HCT116 (cell line): Measurements from ENCODE around the gene PNPLA5. TPM values are rescaled to one million over a fixed set of nuclear protein-coding genes. Genes with fewer than 3 reads are reported as not detected.

Experiments used
- ATAC-seq: fragments of 200-7000 bp; cut with Tn5 transposase; 2 replicates; pipeline ENCODE4 v1.9.1; 2020; ENCODE audit warnings: mild to moderate bottlenecking, moderate library complexity
- BruUV-seq: library from RNA; stranded (reverse); fragments of 400-500 nt; replicated peaks from 2 replicates; lab custom pipeline; 2021; lab: Mats Ljungman, UMichigan
- CTCF ChIA-PET: fragments of 300-600 bp; sonication (Branson Sonifier 250); formaldehyde crosslinking; loops from one replicate; lab custom pipeline; 2021; ENCODE audit warnings: antibody characterized with exemption; lab: Charles Lee
- POLR2A ChIA-PET: fragments of 300-600, 350-600 bp; sonication (Branson Sonifier 250); formaldehyde crosslinking; loops from one replicate; lab custom pipeline; 2021; ENCODE audit warnings: antibody characterized with exemption; lab: Charles Lee
- RAD21 ChIA-PET, 2 experiments: fragments of 300-600 bp; sonication (Branson Sonifier 250); formaldehyde crosslinking; loops; one replicate each; lab custom pipeline; 2023; ENCODE audit warnings: low total read pairs in 2 of 2; ENCODE audit not compliant: uncharacterized antibody in 2 of 2, unreplicated experiment in 2 of 2, low non-redundant PET in 1 of 2; lab: Charles Lee
- DNase-seq: peaks from one replicate; pipeline ENCODE4 v3.0.0-alpha.2; 2010; ENCODE audit warnings: low read depth, low spot score
- H2AFZ ChIP-seq: fragments of 200-600 bp; shearing (Covaris generic), sonication (generic); 2 replicates; pipeline ENCODE4 v1.6.1; 2017; ENCODE audit warnings: low read depth, mixed run types, mixed read lengths, antibody characterized with exemption, low read length; ENCODE audit not compliant: poor library complexity, severe bottlenecking
- H3K27ac ChIP-seq: 2 replicates; pipeline ENCODE4 v1.5.1; 2012; ENCODE audit warnings: low read depth, low read length
- H3K27me3 ChIP-seq: fragments of 200-600 bp; sonication (generic); 2 replicates; pipeline ENCODE4 v1.6.1; 2016; ENCODE audit warnings: mixed run types, low read length, mixed read lengths; ENCODE audit not compliant: insufficient read depth
- H3K36me3 ChIP-seq, 2 experiments: fragments of 200-500 bp in 1 of 2; fragments of 200-600 bp in 1 of 2; sonication (Bioruptor generic) in 1 of 2; sonication (generic) in 1 of 2; 2 replicates each; pipeline versions ENCODE4 v1.5.1 to v1.6.1; 2014 to 2016; ENCODE audit warnings: low read length in 2 of 2, inconsistent platforms in 1 of 2, mixed read lengths in 1 of 2, mixed run types in 1 of 2; ENCODE audit not compliant: insufficient read depth in 2 of 2, control insufficient read depth in 1 of 2
- H3K4me1 ChIP-seq, 2 experiments: fragments of 200-600 bp in 1 of 2; sonication (generic) in 1 of 2; 2 replicates each; pipeline versions ENCODE4 v1.5.1 to v1.6.1; 2012 to 2017; ENCODE audit warnings: low read length in 2 of 2, inconsistent platforms in 1 of 2, mild to moderate bottlenecking in 1 of 2, mixed read lengths in 1 of 2, mixed run types in 1 of 2, moderate library complexity in 1 of 2; ENCODE audit not compliant: insufficient read depth in 2 of 2, control insufficient read depth in 1 of 2
- H3K4me2 ChIP-seq: fragments of 200-600 bp; sonication (generic); 2 replicates; pipeline ENCODE4 v1.6.1; 2017; ENCODE audit warnings: mixed run types, low read length, mixed read lengths
- H3K4me3 ChIP-seq, 2 experiments: fragments of 200-600 bp in 1 of 2; sonication (generic) in 1 of 2; replicated peaks in 1 of 2; 2 replicates each; pipeline ENCODE4 v1.5.1; 2011 to 2016; ENCODE audit warnings: low read length in 2 of 2, control low read depth in 1 of 2, low read depth in 1 of 2, mild to moderate bottlenecking in 1 of 2, mixed read lengths in 1 of 2, mixed run types in 1 of 2
- H3K79me2 ChIP-seq: fragments of 200-600 bp; sonication (generic); 2 replicates; pipeline ENCODE4 v1.6.1; 2017; ENCODE audit warnings: mild to moderate bottlenecking, mixed run types, low read length, moderate library complexity, mixed read lengths; ENCODE audit not compliant: insufficient read depth
- H3K9ac ChIP-seq: fragments of 200-600 bp; sonication (generic); 2 replicates; pipeline ENCODE4 v1.6.1; 2016; ENCODE audit warnings: low read length, mixed read lengths
- H3K9me2 ChIP-seq: fragments of 200-600 bp; sonication (generic), shearing (Covaris generic); 2 replicates; pipeline ENCODE4 v1.6.1; 2017; ENCODE audit warnings: mixed run types, mild to moderate bottlenecking, moderate library complexity; ENCODE audit not compliant: insufficient read depth
- H3K9me3 ChIP-seq, 2 experiments: fragments of 200-500 bp in 1 of 2; fragments of 200-600 bp in 1 of 2; sonication (Bioruptor generic) in 1 of 2; sonication (generic) in 1 of 2; 2 replicates each; pipeline ENCODE4 v1.6.1; 2014 to 2017; ENCODE audit warnings: low read length in 2 of 2, mixed read lengths in 2 of 2, inconsistent platforms in 1 of 2, low read depth in 1 of 2, mild to moderate bottlenecking in 1 of 2, mixed run types in 1 of 2, moderate library complexity in 1 of 2; ENCODE audit not compliant: control insufficient read depth in 1 of 2, insufficient read depth in 1 of 2
- H4K20me1 ChIP-seq: fragments of 200-600 bp; sonication (generic), shearing (Covaris generic); 2 replicates; pipeline ENCODE4 v1.6.1; 2017; ENCODE audit warnings: mixed run types, mild to moderate bottlenecking, moderate library complexity; ENCODE audit not compliant: insufficient read depth
- ATF3 ChIP-seq: IDR thresholded peaks from 2 replicates; pipeline ENCODE4 v1.6.1; 2012
- CTCF ChIP-seq, 3 experiments: fragments of 200-600 bp in 1 of 3; sonication (generic) in 1 of 3; IDR thresholded peaks in 2 of 3; conservative IDR thresholded peaks in 1 of 3; 2 replicates each; pipeline ENCODE4 v1.5.1; 2012 to 2017; ENCODE audit warnings: low read depth in 2 of 3, low read length in 2 of 3, antibody characterized with exemption in 1 of 3, borderline replicate concordance in 1 of 3, control low read depth in 1 of 3, mild to moderate bottlenecking in 1 of 3, mixed read lengths in 1 of 3, mixed run types in 1 of 3, moderate library complexity in 1 of 3; ENCODE audit not compliant: insufficient read depth in 1 of 3
- ELF1 ChIP-seq: IDR thresholded peaks from 2 replicates; pipeline ENCODE4 v1.6.1; 2012; ENCODE audit warnings: low read depth, borderline replicate concordance
- JUND ChIP-seq: IDR thresholded peaks from 2 replicates; pipeline ENCODE4 v1.6.1; 2012
- POLR2A ChIP-seq: IDR thresholded peaks from 2 replicates; pipeline ENCODE4 v1.7.0; 2011; ENCODE audit warnings: borderline replicate concordance; ENCODE audit not compliant: insufficient read depth, insufficient read length; ENCODE audit errors: extremely low read depth
- RAD21 ChIP-seq: IDR thresholded peaks from 2 replicates; pipeline ENCODE4 v1.6.1; 2012; ENCODE audit warnings: low read depth, mild to moderate bottlenecking
- SP1 ChIP-seq: IDR thresholded peaks from 2 replicates; pipeline ENCODE4 v1.6.1; 2012; ENCODE audit warnings: low read depth
- ZNF274 ChIP-seq: fragments of 200-500 bp; sonication (Bioruptor generic); IDR thresholded peaks from 2 replicates; pipeline ENCODE4 v1.6.1; 2014; ENCODE audit warnings: mild to moderate bottlenecking, low read depth, low read length, inconsistent platforms
- intact Hi-C: fragments of 100-400 bp; cut with micrococcal nuclease; formaldehyde crosslinking; loops from 2 replicates; pipeline ENCODE4 v1.10.0; 2022
- total RNA-seq: library from RNA; stranded (reverse); gene quantifications from one replicate; pipeline ENCODE4 v1.2.1, GENCODE V29; 2021; ENCODE audit not compliant: unreplicated experiment
- TF ChIP-seq, protein P1 (sequence below): IDR thresholded peaks from 2 replicates; pipeline ENCODE4 v1.6.1; 2012; ENCODE audit warnings: low read depth

The PNPLA5 gene
- total RNA-seq, 1 experiment from 2014 or later = 2.9 TPM

GRCh38 chr22:43859621-43860020 lies 32.2 kb downstream of the PNPLA5 start:
- H3K4me3 ChIP-seq = no peak overlapping the region
- H3K27ac ChIP-seq = no peak overlapping the region
- peaks cover 64% of the 10 kb centered on the region for H3K79me2 ChIP-seq
- TF ChIP-seq CTCF (IDR thresholded peaks at IDR 0.05 in 2 of 3, conservative IDR thresholded peaks at IDR 0.05 in 1 of 3; ENCODE audit: borderline replicate concordance in 1 of 3, insufficient read depth in 1 of 3, low read depth in 2 of 3, low read length in 2 of 3) = no peak
- no peak for TF ChIP-seq JUND
- TF ChIP-seq ATF3 = no peak
- TF ChIP-seq SP1 = no peak
- no peak for TF ChIP-seq POLR2A
- no peak for TF ChIP-seq ZNF274
- H3K4me2 ChIP-seq = no peak overlapping the region
- DNase-seq (no peak), ATAC-seq (no peak)
- no peaks in the 10 kb centered on the region for H4K20me1 ChIP-seq
- no TSS peak for BruUV-seq
- no peaks in the 10 kb centered on the region for H3K36me3 ChIP-seq
- intact Hi-C loops = no loop called here
- RAD21 ChIA-PET = no interaction called here
- H3K9me3 ChIP-seq = peaks cover 0 to 3% of the 10 kb centered on the region in 2 experiments; a peak in 1 of 4 replicates
- peaks cover 8% of the 10 kb centered on the region; the same call in 1 of the 2 replicates for H3K27me3 ChIP-seq
- CTCF ChIA-PET = interaction anchor here (1.6 kb wide), 1 partner anchor 26 kb away, joined by 3 read pairs; no protein-coding TSS in a partner anchor
- H2AFZ ChIP-seq = no peak overlapping the region
- H3K9me2 ChIP-seq = no peaks in the 10 kb centered on the region
- POLR2A ChIA-PET = no interaction called here
- H3K9ac ChIP-seq = no peak overlapping the region
- peaks cover 0 to 16% of the 10 kb centered on the region in 2 experiments; a peak in 2 of 4 replicates for H3K4me1 ChIP-seq

GRCh38 chr22:43859176-43859575 lies 32.6 kb downstream of the PNPLA5 start:
- no peak overlapping the region for H3K4me2 ChIP-seq

More at GRCh38 chr22:43859176-43859575, 32.6 kb downstream of the PNPLA5 start:
- Histone ChIP-seq H3K36me3 (no peaks in the 10 kb centered on the region), H2AFZ (no peak overlapping the region), H3K27me3 (0 out of 2 replicates have a peak, but pooled peaks cover 8% of the 10 kb centered on the region), H3K9me3 (peaks cover 0 to 3% of the 10 kb centered on the region in 2 experiments; a peak in 1 of 4 replicates), H4K20me1 (no peaks in the 10 kb centered on the region), H3K27ac (no peak overlapping the region), H3K79me2 (peaks cover 67% of the 10 kb centered on the region)
- POLR2A ChIA-PET = no interaction called here
- RAD21 ChIA-PET = no interaction called here
- BruUV-seq = no TSS peak
- no peak for DNase-seq
- TF ChIP-seq ELF1 (no peak), SP1 (no peak), RAD21 (no peak)
- TF ChIP-seq, protein P1, sequence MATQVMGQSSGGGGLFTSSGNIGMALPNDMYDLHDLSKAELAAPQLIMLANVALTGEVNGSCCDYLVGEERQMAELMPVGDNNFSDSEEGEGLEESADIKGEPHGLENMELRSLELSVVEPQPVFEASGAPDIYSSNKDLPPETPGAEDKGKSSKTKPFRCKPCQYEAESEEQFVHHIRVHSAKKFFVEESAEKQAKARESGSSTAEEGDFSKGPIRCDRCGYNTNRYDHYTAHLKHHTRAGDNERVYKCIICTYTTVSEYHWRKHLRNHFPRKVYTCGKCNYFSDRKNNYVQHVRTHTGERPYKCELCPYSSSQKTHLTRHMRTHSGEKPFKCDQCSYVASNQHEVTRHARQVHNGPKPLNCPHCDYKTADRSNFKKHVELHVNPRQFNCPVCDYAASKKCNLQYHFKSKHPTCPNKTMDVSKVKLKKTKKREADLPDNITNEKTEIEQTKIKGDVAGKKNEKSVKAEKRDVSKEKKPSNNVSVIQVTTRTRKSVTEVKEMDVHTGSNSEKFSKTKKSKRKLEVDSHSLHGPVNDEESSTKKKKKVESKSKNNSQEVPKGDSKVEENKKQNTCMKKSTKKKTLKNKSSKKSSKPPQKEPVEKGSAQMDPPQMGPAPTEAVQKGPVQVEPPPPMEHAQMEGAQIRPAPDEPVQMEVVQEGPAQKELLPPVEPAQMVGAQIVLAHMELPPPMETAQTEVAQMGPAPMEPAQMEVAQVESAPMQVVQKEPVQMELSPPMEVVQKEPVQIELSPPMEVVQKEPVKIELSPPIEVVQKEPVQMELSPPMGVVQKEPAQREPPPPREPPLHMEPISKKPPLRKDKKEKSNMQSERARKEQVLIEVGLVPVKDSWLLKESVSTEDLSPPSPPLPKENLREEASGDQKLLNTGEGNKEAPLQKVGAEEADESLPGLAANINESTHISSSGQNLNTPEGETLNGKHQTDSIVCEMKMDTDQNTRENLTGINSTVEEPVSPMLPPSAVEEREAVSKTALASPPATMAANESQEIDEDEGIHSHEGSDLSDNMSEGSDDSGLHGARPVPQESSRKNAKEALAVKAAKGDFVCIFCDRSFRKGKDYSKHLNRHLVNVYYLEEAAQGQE = no peak
- TF ChIP-seq, all 23 proteins: peak for 0
- intact Hi-C loops = no loop called here
- CTCF ChIA-PET = no interaction called here
- H3K4me3 ChIP-seq = no peak overlapping the region
- H3K9ac ChIP-seq = no peak overlapping the region
- no peaks in the 10 kb centered on the region for H3K9me2 ChIP-seq
- H3K4me1 ChIP-seq = peaks cover 0 to 18% of the 10 kb centered on the region in 2 experiments; a peak in 2 of 4 replicates
- no peak for ATAC-seq
